ENCODE results near the gene B3GALT6.
"Not testable (repeated sequence)": the region's sequence is repeated elsewhere in the genome, so short reads cannot be mapped to it uniquely, and the experiment has no call there.

B3GALT6 gene

DNA sequence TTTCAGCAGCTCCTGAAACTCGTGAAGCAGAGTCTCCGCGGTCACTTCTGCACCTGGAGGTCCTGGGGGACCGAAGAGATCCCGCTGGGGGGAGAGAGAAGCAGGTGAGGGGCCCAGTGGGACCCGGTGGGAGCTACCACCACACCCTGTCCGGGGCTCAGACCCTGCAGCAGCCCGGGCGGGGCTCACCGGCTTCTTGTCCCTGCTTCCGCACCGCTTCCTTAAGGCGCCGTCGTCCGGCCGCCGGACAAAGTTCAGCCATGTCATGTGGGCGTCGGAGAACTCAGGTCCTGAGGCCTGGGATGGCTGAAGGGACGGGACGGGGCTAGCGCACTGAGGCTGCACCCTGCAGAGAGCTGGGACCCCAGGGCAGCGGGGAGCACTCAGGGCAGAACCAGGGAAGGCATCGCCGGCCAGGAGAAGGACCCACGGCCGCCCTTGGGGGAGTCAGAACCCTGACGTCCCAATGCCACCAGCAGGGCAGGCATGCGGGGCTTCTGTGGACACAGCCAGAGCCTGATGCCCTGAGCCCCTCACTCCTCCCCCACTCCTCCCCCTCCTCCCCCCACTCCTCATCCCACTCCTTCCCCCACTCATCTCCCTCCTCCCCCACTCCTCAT lies 12.3 kb downstream of the B3GALT6 start:
- DNase-seq (ENCODE audit: low spot score), result no peak

DNA sequence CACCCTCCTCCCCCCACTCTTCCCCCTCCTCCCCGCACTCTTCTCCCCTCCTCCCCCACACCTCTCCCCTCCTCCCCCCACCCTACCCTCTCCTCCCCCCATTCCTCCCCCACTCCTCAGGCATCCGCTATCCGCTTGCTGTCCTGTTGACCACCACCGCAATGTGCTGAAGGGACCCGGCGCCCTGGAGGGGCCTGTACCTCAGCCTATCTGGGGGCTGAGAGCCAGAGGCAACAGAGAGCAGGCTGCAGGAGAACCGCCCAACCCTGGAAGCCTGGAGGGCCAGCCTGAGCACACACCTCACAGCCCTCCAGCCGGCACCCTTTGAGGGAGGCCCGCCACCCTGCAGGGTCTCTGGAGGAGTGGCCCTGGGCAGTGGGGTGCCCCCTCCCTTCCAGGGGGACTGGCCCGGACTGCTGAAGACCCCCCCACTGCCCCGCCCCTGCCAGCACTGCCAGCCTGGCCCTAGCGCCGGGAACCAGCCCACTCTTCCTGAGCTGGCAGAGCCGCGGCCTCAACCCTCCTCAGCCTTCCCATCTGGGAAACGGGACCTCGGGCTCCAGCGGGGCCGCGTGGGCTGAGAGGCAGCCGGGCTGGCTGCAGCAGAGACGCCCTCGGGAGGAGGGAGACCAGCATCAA lies 13.3 kb downstream of the B3GALT6 start:
- no peak for DNase-seq (ENCODE audit: low spot score)

DNA sequence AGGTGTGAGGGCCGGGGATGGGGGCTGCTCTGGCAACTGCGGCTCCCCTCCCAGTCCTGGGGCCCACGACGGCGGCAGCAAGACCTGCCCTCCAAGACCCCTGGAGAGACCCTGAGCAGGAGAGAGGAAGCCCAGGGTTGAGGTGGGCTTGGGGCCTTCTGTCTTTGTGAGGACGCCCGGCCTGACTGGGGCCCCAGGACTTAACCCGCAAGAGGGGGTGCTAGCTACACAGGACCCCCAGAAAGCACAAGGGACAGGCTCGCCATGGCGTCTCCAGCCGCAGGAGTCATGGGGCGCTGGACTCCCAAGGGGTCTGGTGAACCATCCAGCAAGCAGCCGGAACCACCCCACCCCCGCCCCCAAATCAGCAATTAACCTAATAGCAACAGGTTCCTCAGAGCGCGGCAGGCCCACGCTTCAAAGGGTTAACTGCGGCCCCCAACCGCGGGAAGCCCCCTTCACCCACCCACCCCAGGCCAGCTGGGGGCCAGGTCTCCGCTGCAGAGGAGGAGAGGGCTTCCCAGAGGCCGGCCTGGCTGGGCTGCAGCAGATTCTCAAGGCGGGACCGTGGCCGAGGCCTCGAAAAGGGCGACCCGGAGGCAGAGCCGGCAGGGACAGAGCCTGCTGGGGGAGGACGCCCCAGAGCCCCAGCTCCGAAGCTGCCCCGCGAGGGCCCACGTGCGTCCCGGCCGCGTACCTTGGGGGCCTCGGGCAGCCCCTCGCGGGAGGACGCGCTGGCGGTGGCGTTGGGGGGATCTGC lies 14.0 kb downstream of the B3GALT6 start:
- DNase-seq (ENCODE audit: low spot score), result no peak

DNA sequence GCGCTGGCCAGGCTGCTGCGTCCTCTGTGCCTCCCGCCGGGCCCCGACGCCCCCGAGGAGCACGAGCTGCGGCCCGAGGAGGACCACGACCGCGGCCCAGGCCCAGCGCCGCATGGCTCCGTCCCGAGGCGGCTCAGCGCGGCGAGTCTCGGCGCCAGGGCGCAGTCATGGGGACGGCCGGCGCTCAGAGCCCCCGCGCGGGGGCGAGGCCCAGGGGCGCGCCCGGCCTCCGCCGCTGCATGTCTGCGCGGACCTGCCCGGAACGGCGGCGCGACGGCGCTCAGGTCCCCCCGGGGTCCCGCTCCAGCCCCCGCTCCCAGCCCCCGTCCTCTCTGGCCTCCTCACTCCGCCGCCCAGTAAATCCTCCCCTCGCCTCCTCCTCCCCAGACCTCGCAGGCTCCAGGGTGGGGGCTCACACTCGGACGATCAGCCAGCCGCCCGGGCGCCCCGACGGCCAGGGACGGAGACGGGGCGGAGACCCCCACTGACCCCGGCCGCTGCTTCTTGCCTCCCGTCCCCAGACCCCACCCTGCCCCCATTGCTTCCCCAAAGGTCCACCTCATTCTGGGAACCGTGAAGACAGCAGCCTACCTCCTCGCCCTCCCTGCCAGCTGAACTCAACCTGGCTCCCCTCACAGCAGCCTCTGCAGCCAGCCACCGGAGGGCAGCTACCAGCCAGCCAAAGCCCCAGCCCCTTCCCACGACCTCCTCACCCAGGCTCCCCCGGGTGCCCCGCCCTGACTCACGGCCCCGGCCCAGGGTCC lies 14.7 kb downstream of the B3GALT6 start, which contains the start of gene C1QTNF12:
Gene C1QTNF12, minus strand, starts transcription at position 146 of the 764 bp plus-strand sequence. Its CDS starts 32 bp downstream, at position 114.
- DNase-seq (ENCODE audit: low spot score), result no peak

DNA sequence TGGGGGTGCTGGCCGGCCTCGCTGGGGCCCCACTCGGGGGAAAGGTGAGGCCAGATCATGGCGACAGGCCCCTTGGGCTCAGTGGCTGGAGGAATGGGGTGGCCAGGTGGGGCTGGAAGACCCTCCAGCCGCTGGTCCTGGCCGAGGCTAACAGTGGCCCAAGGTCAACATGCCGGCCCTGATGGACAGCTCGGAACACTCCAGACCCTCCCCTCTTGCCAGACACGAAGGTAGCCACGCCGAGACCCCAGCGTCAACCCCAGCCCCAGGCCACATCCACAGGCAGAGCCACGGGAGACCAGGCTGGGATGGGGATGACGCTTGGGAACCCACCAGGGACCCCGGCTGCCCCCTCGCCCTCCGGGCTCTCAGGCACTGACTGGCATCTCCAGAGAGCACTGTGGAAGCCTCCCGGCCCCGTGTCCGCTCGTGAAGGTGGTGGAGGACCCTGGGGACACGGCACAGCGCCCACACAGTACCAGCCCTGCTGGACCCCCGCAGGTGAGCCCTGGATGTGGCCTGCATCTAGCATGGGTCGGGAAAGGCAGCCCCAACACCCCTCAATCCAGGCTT lies 15.4 kb downstream of the B3GALT6 start:
- no peak for DNase-seq (ENCODE audit: low spot score)

DNA sequence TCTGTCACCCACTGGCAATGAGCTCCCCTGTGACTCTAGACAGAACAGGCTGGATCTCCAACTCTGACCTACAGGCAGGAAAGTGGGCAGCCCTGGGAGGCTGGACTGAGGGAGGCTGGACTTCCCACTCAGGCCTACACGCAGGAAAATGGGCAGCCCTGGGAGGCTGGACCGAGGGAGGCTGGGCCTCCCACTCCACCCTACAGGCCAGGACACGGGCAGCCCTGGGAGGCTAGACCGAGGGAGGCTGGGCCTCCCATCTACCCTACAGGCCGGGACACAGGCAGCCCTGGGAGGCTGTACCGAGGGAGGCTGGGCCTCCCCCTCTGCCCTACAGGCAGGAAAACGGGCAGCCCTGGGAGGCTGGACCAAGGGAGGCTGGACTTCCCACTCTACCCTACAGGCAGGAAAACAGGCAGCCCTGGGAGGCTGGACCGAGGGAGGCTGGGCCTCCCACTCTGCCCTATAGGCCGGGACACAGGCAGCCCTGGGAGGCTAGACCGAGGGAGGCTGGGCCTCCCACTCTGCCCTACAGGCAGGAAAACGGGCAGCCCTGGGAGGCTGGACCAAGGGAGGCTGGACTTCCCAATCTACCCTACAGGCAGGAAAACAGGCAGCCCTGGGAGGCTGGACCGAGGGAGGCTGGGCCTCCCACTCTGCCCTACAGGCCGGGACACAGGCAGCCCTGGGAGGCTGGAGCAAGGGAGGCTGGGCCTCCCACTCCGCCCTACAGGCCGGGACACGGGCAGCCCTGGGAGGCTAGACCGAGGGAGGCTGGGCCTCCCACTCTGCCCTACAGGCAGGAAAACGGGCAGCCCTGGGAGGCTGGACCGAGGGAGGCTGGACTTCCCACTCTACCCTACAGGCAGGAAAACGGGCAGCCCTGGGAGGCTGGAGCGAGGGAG lies 16.2 kb downstream of the B3GALT6 start:
- not testable (repeated sequence) for DNase-seq (ENCODE audit: low spot score)

DNA sequence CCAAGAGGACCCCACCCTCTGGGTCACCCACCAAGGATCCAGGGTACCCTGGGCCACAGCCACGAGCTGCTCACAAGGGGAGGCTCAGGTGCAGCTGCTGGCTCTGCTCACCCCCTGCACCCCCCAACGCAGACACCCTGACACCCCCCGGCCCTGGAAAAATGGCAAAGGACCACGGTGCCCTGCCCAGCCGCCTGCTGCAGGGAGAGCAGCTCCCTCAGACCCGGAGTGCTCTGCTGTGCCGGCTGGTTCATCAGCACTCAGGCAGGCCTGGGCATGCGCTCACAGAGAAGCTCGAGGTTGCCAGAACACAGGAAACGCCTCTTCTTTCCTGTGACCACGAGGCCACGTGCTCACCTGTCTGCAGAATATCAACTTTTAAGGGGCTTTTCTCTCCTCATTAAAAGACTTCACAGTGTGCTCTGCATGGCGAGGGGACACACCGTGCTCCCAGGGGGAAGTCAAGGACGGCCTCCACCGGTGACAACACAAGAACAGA lies 18.8 kb downstream of the B3GALT6 start:
- DNase-seq (ENCODE audit: low spot score), result peak; percentile 68

DNA sequence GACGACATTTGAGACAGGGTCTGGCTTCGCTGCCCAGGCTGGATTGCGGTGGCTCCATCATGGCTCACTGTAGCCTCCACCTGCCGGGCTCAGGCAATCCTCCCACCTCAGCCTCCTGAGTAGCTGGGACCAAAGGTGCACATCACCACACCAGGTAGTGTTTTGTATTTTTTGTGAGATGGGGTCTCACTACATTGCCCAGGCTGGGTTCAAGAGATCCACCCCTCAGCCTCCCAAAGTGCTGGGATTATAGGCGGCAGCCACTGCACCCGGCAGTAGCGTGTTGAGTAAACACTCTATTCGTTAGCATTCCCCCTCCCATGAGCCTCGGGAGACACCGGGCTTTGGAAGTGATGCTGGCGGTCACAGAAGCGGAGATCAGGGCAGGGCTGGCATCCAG lies 21.3 kb downstream of the B3GALT6 start:
- no peak for DNase-seq (ENCODE audit: low spot score)

DNA sequence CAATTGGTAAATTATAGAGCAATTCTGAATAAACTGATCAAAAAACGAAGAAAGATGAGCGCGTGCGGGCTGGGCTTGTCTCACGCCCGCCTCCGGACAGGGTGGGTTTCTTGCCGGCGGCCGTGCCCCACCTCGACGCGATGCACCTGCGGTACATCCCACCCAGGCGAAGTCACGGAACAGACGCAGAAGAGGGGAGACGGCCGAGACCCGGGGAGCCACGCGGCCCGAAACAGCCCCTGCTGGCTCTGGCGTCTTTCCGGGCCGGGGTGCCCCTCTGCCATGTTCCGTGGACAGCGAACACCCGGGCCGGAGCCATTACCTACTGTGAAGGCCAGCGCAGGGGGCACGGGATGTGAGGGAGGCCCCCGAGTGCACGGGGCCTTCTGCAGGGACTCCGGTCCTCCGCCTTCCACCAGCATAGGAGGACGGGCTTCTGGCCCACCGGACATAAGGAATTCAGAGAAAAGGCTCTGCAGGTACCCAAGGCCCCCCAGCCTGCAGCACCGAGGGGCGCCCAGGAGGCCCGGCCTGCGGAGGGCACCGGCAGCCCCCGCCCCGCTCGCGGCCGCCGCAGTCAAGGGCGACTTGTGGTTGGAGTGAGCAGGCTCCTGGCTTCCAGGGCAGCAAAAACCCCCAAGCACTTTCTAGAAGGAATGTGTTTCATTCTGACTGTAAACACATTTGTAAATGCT lies 22.1 kb downstream of the B3GALT6 start:
- no peak for DNase-seq (ENCODE audit: low spot score)

DNA sequence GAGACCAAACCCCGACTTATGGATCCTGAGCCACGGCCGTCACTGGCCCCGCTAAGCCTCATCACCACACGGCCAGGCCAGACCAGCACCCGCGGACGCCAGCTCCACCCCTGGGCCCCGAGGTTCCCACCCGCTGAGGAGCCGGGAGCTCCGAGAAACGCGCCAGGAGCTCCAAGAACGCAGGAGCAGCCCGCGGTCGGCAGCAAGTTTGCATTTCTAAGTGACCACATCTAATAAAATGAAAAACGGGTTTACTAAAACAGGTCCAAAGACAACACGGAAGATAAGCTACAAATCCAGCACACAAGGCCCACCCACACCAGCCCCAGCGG lies 22.6 kb downstream of the B3GALT6 start:
- no peak for DNase-seq (ENCODE audit: low spot score)

DNA sequence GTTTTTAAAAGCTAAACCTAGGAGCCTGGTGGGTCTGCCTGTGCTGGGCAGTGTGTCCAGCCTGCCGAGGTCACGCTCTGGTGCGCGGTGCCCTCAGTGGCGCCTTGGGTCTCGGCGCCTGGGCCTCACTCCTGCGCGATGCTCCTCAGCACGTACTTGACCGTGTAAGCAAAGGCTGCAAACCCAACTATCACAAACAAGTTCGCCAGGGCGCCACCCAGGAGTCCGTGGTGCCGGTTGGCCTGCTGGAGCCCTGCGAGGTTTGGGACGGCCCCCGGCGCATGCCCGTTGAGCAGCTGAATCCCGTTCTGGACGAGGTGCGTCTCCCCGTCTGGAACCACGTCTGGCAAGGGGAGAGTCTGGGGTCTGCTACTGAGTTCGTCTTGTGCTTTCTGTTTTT lies 23.0 kb downstream of the B3GALT6 start:
- DNase-seq (ENCODE audit: low spot score), result no peak

DNA sequence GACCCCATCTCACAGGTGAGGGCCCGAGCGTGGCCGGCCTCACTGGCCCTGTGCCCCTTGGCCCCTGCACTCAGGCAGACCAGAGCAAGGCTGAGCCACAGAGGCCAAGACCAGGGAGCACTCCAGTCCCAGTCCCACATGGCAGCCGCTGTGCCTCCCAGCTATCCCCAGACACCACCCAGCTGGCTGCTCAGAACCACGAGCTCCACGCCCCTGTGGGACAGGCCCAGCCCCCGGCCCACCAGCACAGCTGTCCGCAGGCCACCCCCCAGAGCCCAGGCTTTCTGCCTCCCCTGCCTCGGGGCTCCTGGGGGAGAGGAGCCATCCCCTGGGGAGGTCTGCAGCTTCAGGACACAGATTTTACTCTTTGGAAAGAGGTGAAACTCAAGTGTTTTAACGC lies 23.6 kb downstream of the B3GALT6 start:
- no peak for DNase-seq (ENCODE audit: low spot score)

DNA sequence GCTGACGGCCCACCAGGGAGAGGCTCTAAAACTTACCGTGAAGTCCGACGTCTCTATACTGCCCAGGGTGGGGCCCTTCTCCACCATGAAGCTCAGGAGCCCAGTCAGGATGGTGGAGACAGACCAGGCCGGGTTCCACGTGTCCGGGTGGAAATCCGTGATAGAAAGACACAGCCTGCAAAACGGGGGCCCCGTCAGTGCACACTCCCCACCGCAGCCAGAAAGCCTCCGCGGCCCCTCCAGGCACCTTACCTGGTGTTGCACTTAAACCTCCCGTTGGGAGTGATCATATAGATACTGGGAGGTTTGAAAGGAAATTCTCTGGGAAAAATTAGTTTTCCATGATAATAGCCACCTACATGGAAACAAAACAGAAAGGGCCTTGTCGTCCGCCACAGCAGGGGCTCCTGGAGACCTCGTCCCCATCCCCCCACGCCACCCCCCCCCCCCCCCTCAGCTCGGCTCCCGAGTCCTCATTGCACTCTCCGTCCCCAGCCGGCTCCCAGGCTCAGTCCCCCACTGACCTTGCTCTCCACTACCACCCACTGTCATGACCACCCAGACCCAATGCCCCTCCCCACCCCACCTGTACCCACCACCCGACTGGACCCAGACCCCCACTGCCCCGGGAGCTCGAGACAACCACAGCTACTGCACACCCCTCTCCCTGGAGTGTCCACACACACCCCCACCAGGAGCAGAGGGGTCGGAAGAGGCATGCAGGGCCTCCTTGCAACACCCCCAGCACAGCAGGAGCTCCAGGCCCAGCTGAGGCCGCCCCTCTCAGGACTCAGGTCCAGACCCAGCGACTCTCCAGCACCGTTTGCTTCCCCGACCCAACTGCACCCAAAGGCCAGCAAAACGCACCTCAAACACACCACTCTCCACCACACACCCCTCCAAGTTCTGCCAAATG lies 25.2 kb downstream of the B3GALT6 start:
- no peak for DNase-seq (ENCODE audit: low spot score)

DNA sequence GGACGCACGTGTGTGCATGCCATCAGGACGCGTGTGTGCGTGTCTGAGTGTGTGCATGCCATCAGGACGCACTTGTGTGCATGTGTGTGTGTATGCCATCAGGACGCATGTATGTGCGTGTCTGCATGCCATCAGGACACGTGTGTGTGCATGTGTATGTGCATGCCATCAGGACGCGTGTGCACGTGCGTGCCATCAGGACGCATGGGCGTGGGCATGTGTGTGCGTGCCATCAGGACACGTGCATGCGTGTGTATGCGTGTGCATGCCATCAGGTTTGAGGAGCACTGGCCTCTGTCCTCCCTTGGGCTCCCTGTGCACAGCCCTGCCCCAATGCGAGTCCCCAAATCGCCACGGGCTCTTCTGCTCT lies 27.1 kb downstream of the B3GALT6 start:
- no peak for DNase-seq (ENCODE audit: low spot score)

DNA sequence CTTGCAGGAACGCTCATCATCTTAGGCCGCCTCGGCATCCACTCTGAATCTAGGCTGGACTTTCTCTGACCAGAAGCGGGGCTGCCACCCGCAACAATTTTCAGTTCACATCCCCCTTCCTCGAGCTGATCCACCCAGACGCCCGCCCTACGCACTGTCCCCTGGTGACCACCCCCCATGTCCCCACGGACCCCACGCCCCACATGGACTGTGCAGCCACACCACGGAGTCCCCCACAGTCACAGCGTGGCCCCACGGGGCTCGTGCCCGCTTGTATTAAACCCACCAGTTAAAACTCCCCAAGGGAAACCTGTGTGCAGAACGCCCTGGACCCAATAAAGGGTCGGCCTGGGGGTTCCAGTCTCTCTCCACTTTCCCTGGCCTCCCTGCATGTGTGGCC lies 27.5 kb downstream of the B3GALT6 start:
- no peak for DNase-seq (ENCODE audit: low spot score)

DNA sequence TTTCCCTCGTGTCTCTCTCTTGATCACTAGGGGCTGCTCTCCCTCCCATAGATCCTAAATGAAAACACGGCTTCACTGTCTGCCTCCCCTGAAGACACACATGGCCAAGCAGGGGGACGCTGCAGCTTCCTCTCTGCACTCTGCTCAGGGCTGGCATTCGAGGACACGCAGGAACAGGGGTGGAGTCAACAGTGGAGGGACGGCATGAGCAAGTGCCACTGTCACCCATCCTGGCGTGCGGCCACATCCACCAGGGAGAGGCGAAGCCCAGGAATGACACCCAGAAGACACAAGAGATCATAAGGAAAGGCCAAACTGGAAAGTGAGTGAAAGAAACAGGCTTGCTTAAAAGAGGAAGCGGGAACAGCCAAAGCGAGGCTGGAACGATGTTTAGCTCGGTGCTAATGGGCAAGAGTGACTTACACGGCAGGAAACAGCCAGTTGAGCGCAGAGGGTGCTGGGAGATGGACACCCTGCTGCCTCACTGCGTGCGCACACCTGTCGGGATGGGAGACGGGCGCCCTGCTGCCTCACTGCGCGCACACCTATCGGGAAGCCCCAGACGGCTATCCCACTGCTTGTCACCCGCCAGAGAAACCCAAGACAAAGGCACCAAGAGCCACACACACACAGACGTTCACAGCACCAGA lies 28.0 kb downstream of the B3GALT6 start:
- DNase-seq (ENCODE audit: low spot score), result no peak

DNA sequence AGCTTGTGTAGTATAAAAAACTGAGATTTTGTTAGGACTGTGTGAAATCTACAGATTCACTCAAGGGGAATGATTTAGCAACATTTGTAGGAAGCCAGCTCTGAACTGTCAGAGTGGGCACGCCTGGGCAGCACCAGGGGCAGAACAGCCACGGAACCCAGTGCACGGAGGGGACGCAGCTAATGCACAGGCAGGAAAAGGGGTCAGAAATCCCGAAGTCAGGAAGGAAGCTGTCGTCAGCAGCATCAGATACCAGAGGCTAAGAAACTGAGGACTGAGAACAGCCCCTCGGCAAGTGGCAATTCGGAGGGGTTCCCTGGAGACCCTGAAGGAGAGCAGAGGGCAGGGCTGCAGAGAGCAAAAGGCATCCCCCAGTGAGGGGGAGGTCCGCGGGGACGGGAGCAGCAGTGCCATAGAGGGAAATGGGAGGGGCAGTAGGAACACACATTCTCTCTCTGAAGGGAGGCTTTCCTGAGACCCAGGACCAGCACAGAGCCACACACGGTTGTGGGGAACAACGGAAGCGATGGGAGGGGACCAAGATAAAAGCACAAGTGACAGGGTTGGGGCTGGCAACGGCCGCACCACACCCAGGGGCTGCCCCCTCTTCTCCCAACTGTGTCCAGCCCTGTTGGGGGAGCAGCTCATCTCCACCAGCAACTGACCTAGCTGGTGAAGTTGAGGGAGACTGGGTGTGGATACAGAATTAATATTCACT lies 29.0 kb downstream of the B3GALT6 start:
- DNase-seq (ENCODE audit: low spot score), result no peak

DNA sequence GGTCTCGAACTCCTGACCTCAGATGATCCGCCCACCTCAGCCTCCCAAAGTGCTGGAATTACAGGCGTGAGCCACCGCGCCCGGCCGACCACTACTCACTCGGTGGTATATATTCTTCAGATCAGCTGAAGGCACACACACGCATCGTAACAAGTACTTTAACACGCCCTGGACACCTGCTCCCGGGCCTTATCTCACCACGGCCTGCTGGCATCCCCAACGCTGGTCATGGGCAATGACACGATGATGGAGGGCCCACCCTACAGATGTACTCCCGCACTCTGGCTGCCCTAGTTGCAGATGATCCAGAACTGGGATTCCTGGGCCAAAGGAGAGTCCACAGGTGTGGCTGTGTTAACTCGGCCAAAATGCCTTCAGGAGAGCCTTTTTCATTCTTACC lies 30.0 kb downstream of the B3GALT6 start:
- DNase-seq (ENCODE audit: low spot score), result no peak

Data from CD4-positive, alpha-beta T cell treated with Interleukin-2 at 100 ng/mL for 4 hours (primary cell).